ENCODE data around the gene GNAO1. TPM values are rescaled to one million over a fixed set of nuclear protein-coding genes. Genes with fewer than 3 reads are reported as not detected.

GNAO1 gene
- total and polyA plus RNA-seq, 9 donors: 0.72 to 5.6 (median 2.7) TPM

DNA sequence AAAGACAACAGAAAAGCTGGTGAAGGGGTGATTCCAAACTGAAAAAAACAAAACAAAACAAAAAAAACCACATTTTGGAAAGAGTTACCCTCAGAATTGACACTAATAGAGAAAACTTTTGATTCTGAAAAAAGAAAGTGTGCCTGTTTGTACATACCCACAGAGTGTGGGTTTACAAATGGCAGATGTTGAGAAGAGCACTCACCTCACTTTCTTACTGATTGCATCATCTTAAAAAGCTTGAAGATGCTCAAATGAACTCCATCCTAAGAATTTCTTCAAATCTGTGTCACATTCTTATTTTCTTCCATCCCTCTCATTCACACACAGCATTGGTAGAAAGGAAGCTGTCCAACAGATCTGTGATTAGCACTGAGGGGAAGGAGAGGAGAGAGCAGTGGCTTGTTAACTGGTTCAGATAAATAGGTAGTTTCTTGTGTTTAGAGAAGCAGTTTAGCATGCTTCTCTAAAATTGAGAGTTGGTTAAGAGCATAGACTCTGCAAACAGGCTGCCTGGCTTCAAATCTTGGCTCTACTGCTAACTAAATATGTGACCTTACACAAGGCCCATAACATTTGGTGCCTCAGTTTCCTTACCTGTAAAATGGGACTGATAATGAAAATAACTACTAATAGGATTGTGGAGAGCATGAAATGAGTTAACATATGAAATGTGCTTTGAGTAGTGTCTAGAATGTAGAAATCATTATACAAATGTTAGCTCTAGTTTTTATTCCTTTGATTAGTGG, 6.9 kb downstream of the GNAO1 start:
- no peaks in the 10 kb centered on the region for H3K9me3 ChIP-seq
- DNase-seq: no peak
- peaks cover 5% of the 10 kb centered on the region for H3K4me1 ChIP-seq (ENCODE audit: insufficient read depth)
- intact Hi-C loops (cut with DNase I): no loop called here
- no peak overlapping the region for H3K4me3 ChIP-seq
- H3K27me3 ChIP-seq: no peaks in the 10 kb centered on the region
- TF ChIP-seq, protein P1, sequence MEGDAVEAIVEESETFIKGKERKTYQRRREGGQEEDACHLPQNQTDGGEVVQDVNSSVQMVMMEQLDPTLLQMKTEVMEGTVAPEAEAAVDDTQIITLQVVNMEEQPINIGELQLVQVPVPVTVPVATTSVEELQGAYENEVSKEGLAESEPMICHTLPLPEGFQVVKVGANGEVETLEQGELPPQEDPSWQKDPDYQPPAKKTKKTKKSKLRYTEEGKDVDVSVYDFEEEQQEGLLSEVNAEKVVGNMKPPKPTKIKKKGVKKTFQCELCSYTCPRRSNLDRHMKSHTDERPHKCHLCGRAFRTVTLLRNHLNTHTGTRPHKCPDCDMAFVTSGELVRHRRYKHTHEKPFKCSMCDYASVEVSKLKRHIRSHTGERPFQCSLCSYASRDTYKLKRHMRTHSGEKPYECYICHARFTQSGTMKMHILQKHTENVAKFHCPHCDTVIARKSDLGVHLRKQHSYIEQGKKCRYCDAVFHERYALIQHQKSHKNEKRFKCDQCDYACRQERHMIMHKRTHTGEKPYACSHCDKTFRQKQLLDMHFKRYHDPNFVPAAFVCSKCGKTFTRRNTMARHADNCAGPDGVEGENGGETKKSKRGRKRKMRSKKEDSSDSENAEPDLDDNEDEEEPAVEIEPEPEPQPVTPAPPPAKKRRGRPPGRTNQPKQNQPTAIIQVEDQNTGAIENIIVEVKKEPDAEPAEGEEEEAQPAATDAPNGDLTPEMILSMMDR (IDR thresholded peaks at IDR 0.05): no peak
- TF ChIP-seq EP300 (IDR thresholded peaks at IDR 0.05): no peak
- no peak for TF ChIP-seq POLR2A (IDR thresholded peaks at IDR 0.05)
- no peaks in the 10 kb centered on the region for H3K36me3 ChIP-seq
- no peak overlapping the region for H3K27ac ChIP-seq

DNA sequence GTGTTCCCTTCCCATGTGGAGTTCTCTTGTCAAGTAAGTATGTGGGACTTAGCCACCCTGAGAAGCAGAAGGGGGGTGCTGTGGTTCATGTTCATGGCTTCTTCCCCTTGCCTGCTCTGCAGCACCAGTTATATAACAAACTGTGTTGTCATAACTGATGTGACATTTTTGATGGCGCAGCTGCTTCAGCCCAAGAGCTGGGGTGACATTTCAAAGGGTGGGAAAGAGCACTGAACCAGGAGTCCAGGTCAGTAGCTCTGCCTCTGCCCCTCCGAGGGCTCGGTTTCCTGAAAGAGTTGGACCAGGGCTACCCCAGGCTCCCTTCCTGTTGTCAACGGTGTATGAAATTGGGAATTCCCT, 7.4 kb downstream of the GNAO1 start:
- no peaks in the 10 kb centered on the region for H3K27me3 ChIP-seq
- H3K4me3 ChIP-seq: no peak overlapping the region
- H3K36me3 ChIP-seq: no peaks in the 10 kb centered on the region
- peaks cover 5% of the 10 kb centered on the region for H3K4me1 ChIP-seq (ENCODE audit: insufficient read depth)
- 67 to 80% (median 78%) methylated on average over 4 of the region's 4 CpGs for WGBS, 3 donors
- DNase-seq: no peak
- no peak overlapping the region for H3K27ac ChIP-seq
- intact Hi-C loops (cut with DNase I): no loop called here
- no peaks in the 10 kb centered on the region for H3K9me3 ChIP-seq
- TF ChIP-seq, protein P1 (IDR thresholded peaks at IDR 0.05): no peak
- no peak for TF ChIP-seq POLR2A (IDR thresholded peaks at IDR 0.05)
- no peak for TF ChIP-seq EP300 (IDR thresholded peaks at IDR 0.05)

DNA sequence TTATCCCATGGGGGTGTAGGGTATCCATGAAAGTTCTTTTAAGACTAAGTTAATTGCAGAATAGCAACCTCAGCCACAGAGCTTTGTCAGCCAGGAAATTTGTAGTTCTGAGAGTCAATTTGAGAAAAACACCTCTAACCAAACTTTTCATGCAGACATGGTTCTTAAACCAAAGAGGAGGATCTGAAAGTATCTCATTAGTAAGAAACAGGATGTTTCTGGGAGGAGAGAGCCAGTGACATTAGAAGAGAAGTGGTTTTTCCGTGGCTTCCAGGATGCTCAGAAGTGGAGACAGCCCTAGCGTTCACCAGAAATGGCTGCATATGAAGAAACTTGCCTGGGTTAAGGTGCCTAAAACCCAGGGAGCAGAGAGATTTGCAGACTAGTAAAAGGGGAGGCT, 7.9 kb downstream of the GNAO1 start:
- Histone ChIP-seq H3K4me1 (ENCODE audit: insufficient read depth) (peaks cover 3% of the 10 kb centered on the region), H3K27ac (no peak overlapping the region), H3K36me3 (no peaks in the 10 kb centered on the region), H3K27me3 (no peaks in the 10 kb centered on the region), H3K4me3 (no peak overlapping the region), H3K9me3 (no peaks in the 10 kb centered on the region)
- 79 to 86% (median 84%) methylated on average over 2 of the region's 2 CpGs for WGBS, 3 donors
- no peak for DNase-seq
- no peak for TF ChIP-seq EP300 (IDR thresholded peaks at IDR 0.05)
- no peak for TF ChIP-seq POLR2A (IDR thresholded peaks at IDR 0.05)
- TF ChIP-seq, protein P1 (IDR thresholded peaks at IDR 0.05): no peak
- intact Hi-C loops (cut with DNase I): no loop called here

DNA sequence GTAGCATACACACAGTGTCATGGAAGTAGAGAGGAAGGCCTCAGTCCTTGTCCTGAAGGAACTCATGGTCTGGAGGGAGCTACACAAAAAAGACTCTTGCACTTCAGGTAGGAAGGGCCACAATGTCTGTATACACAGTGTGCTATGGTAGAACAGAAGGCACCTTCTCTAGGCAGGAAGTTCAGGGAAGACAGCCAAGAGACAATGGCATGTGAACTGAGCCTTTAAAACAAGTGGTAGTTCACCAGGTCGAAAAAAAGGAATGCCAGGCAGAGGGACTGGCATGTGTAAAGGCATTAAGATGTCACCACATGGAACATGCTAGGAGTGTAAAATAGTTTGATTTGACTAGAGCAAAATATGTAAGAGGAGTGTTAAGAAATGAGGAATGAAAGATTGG, 9.7 kb downstream of the GNAO1 start:
- Histone ChIP-seq H3K36me3 (no peaks in the 10 kb centered on the region), H3K27me3 (no peaks in the 10 kb centered on the region), H3K4me3 (no peak overlapping the region), H3K9me3 (no peaks in the 10 kb centered on the region), H3K27ac (no peak overlapping the region), H3K4me1 (ENCODE audit: insufficient read depth) (no peaks in the 10 kb centered on the region)
- intact Hi-C loops (cut with DNase I): no loop called here
- TF ChIP-seq EP300 (IDR thresholded peaks at IDR 0.05) (no peak), POLR2A (IDR thresholded peaks at IDR 0.05) (no peak)
- TF ChIP-seq, protein P1 (IDR thresholded peaks at IDR 0.05): no peak
- no peak for DNase-seq
- 81 to 91% (median 88%) methylated on average over 1 of the region's 1 CpG for WGBS, 3 donors
